Activated CD4-positive, CD25-positive, alpha-beta regulatory T cell treated with anti-CD3 and anti-CD28 coated beads, Interleukin-2, amount 50 U/mL, for 16 hours (primary cell): ENCODE measurements around the gene ULK4.
"Not testable (repeated sequence)": the region's sequence is repeated elsewhere in the genome, so short reads cannot be mapped to it uniquely, and the experiment has no call there.

Source experiments
- DNase-seq: peaks from one replicate; pipeline ENCODE4 v3.0.0-alpha.2; 2020; ENCODE audit warnings: low read depth, low spot score

The ULK4 gene

GRCh38 chr3:41960826-41961750 is 815 bp downstream of the ULK4 start:
- peak; percentile 10 for DNase-seq

- DNase-seq, result no peak
Observed at GRCh38 chr3:41956574-41956973, 5.3 kb downstream of the ULK4 start.

DNA sequence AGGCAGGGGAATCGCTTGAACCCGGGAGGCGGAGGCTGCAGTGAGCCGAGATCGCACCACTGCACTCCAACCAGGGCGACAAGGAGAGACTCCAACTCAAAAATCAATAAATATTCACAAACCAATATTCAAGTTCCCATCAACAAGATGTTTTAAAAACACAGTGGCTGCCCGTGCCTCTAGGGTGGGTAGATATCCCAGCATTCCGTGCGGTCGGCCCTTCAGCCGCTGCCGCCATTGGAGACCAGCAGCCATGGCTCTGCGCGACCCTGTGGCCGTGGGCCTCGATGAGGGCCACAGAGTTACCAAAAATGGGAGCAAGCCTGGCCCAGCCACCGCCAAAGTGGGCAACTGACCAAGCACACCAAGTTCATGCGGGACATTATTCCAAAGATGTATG is 6.7 kb downstream of the ULK4 start:
- DNase-seq, result no peak

- no peak for DNase-seq
Observed at GRCh38 chr3:41943311-41943843, 18.5 kb downstream of the ULK4 start.

- DNase-seq, result no peak
Observed at GRCh38 chr3:41940393-41940792, 21.5 kb downstream of the ULK4 start.

DNA sequence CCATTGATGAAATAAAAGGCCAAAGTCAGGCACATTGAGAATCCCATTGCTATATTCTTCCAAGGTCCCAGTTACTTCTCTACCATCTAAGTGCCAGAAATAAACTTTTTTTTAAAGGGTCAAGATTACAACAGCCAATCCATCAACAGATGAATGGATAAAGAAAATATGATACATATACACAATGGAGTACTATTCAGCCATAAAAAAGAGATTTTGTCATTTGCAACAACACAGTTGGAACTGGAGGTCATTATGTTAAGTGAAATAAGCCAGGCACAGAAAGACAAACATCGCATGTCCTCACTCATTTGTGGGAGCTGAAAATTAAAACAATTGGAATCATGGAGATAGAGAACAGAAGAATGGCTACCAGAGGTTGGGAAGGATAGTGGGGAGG is 25.5 kb downstream of the ULK4 start:
- DNase-seq, result no peak

- no peak for DNase-seq
Observed at GRCh38 chr3:41933154-41933676, 28.7 kb downstream of the ULK4 start.

GRCh38 chr3:41932464-41932863 is 29.4 kb downstream of the ULK4 start:
- DNase-seq, result no peak

DNA sequence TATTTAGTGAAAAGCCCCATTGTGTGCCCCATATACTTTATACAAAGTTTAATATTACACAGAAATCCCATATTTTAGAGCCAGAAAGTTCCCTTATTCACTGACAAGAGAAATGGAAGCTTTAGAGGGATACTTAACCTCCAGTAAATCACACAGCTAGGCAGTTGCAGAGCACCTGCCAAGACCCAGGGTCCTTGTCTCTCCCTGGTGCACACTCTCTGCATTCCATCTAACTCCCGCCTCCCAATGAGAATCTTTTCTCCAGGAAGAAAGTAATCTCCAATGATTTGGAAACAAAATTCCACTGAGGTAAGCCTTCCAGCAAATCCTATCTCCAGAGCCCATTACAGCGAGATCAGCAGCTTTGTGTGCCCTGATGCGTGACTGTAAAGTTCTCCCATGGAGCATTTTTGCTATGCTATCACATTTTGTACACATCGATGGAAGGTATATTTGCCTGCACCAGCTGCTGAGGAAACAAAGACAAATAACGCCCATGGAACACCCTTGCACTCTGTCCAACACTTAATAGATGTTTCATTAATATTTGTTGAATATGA is 41.4 kb downstream of the ULK4 start:
- DNase-seq, result no peak

GRCh38 chr3:41915353-41915752 is 46.5 kb downstream of the ULK4 start:
- DNase-seq, result no peak

- DNase-seq, result no peak
Observed at GRCh38 chr3:41912280-41912679, 49.6 kb downstream of the ULK4 start.

- no peak for DNase-seq
Observed at GRCh38 chr3:41907330-41908073, 54.4 kb downstream of the ULK4 start.

DNA sequence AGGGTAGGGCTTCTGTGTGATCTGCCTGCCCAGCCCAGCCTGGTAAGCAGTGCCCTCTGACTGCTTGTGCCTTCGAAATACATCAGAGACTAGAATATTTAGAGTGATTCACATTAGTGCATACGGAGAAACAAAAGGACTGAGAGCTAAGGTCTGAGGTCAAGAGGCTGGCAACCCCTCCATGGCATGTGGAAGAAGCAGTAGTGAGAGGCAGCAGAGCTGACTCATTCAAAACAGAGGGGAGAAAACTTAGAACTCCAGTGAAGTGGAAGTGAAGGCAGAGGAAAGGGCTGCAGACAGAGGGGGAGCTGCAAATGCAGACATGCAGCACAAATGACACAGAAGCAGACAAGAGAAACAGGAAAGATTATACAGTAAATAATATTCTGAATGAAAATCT is 61.6 kb downstream of the ULK4 start:
- no peak for DNase-seq

- DNase-seq, result no peak
Observed at GRCh38 chr3:41898631-41899030, 63.3 kb downstream of the ULK4 start.

- no peak for DNase-seq
Observed at GRCh38 chr3:41893977-41894376, 67.9 kb downstream of the ULK4 start.

- DNase-seq, result no peak
Observed at GRCh38 chr3:41888368-41889076, 73.4 kb downstream of the ULK4 start.

DNA sequence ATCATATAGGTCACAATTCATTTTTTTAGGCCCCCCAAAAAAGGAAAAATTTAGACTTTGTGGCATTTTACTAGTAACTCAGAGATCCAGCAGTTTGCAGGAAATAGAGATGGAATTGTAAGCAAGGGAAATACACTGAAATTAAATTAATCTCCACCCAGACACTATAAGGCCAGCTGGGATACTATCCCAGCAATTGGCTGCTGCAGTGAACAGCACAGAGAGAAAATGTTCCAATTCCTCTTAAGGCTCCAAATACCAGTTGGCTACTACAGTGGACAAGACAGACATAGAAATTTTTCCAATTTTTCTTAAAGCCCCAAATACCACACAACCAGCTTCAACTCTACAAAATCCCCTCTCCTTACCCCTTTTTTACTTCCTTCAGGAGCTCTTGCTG is 78.9 kb downstream of the ULK4 start:
- DNase-seq, result no peak

DNA sequence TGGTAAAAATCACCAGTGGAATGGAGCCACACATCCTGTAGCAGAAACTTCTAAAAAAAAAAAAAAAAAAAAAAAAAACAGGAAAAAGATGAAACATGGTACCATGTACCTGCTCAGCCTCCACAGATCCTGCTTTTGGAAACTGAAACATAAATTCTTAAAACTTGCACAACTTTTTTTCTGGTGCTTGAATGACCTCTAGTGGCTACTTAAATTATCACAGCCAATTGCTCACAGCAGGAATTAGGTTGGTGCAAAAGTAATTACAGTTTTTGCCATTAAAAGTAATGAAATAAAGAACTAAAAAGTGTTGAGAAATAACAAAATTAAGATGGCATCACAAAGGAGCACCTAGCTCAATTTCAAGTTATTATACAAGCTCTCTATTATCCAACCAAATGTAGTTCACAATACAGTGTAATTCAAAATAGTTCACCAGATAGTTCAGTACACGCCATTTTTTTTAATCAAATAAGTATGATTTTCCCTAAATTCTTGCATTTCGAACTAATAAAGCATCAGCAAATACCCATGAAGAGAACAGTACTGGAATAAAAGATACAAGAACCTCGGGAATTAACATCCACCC is 80.6 kb downstream of the ULK4 start:
- DNase-seq, result no peak

GRCh38 chr3:41880387-41880786 is 81.5 kb downstream of the ULK4 start:
- no peak for DNase-seq

DNA sequence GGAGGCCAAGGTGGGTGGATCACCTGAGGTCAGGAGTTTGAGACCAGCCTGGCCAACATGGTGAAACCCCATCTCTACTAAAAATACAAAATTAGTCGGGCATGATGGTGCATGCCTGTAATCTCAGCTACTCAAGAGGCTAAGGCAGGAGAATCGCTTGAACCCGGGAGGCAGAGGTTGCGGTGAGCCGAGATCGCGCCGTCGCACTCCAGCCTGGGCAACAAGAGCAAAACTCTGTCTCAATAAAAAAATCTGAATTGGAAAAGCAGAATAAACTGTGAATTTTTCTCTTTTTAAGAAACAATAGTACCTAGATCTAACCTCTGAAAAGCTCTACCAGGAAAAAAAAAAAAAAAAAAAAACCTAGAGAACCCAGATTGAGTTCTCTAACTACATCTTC is 84.2 kb downstream of the ULK4 start:
- DNase-seq, result not testable (repeated sequence)

- no peak for DNase-seq
Observed at GRCh38 chr3:41874022-41874421, 87.9 kb downstream of the ULK4 start.
